Caki2 (cell line): ENCODE data around the gene RAD21L1. TPM values are rescaled to one million over a fixed set of nuclear protein-coding genes. Genes with fewer than 3 reads are reported as not detected.

Source experiments
- DNase-seq: peaks from one replicate; pipeline ENCODE4 v3.0.0-alpha.2; 2015; ENCODE audit warnings: low read depth
- in situ Hi-C: cut with HindIII; loops from 2 replicates; pipeline ENCODE4 v1.10.0; 2016; ENCODE audit warnings: low sequenced_read_pairs, low pct_unique_long_range_greater_than_20kb, mixed read lengths
- total RNA-seq: library from RNA; depleted of rRNA; stranded (reverse); fragments of >200 nt; shearing (Covaris generic); gene quantifications from 2 replicates; pipeline ENCODE4 v1.2.3, GENCODE V29; 2014; ENCODE audit warnings: low replicate concordance

Gene RAD21L1
- total RNA-seq, 1 experiment from 2014 or later = 0.57 TPM

DNA sequence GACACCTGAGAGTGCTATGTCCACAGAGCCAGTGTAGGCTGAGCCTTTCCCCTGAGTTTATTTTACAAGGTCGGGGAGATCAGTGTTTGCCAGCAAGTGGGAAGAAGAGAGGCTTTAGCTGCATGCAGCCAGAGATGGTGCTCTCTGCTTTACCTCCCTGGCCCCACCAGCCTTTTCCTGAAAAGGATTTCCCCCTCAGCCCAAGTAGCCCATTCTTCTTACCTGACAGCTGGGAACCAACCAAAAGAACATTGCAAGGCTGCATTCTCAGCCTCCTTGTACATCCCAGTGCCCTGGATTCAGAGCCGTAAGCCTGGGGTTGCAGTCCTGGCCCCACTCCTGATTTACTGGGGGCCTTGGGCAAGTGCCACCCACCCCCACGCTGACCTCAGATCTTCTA, 57.1 kb downstream of the RAD21L1 start:
- DNase-seq = no peak
- in situ Hi-C loops = no loop called here

GRCh38 chr20:1283522-1284510, 58.0 kb downstream of the RAD21L1 start:
- in situ Hi-C loops = no loop called here
- no peak for DNase-seq

GRCh38 chr20:1286267-1287024, 60.6 kb downstream of the RAD21L1 start:
- no peak for DNase-seq
- in situ Hi-C loops = no loop called here

GRCh38 chr20:1287306-1287705, 61.5 kb downstream of the RAD21L1 start:
- DNase-seq = no peak
- in situ Hi-C loops = no loop called here

DNA sequence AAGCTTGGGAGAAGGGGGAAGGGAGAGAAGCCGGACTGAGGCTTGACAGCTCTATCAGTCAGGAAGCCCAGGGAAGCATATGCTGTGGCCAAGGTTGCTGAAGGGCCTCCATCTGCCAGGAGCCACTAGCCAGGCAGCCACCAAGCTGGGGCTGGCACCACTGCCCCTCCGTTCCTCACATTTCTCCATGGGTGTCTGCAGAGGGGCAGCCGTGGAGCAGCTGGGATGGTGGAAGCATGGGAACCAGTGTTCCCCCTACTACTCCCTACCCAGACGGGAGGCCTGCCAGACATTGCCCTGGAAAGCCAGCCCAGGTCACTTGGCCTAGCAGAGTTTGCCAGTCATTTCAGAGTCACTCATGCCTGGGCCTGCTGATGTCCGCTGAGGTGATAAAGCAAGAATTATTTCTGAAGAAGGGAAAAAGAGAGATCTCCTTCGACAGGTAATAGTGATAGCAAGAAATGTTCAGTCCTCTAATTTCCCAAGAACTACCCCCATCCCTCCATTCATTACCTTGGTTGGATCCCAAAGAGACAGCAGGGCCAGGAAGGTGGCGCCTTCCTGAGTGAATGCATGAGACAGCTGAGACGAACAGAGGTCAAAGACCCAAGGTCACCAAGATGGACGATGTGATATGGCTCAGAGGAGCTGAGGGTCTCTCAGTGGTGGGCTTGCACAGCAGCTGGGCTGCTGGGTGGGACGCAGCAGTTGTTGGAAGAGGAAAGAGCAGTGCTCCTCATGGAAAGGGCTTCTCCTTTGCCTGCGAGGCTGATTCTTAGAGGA, 62.1 kb downstream of the RAD21L1 start:
- in situ Hi-C loops = no loop called here
- no peak for DNase-seq

GRCh38 chr20:1291191-1291741, 65.4 kb downstream of the RAD21L1 start:
- in situ Hi-C loops = no loop called here
- DNase-seq = no peak

DNA sequence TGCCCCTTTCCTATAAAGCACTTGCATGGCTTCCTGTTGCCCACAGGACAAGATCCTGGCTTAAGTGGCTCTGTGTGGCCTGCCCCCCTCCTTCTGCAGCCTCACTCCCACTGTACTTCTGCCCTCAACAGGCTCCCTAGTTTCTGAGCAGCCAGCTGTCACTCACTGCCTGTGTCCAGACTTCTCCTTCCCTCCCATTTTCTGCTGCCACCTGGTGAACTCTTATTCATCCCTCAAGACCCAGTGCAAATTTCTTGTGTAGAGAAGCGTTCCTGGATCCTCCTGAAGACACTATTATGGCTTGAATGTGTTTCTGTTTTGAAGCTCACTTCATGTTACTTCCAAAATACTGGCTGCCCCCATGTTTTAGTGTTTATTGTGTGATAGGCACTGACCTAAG, 66.8 kb downstream of the RAD21L1 start:
- DNase-seq = no peak
- in situ Hi-C loops = no loop called here

DNA sequence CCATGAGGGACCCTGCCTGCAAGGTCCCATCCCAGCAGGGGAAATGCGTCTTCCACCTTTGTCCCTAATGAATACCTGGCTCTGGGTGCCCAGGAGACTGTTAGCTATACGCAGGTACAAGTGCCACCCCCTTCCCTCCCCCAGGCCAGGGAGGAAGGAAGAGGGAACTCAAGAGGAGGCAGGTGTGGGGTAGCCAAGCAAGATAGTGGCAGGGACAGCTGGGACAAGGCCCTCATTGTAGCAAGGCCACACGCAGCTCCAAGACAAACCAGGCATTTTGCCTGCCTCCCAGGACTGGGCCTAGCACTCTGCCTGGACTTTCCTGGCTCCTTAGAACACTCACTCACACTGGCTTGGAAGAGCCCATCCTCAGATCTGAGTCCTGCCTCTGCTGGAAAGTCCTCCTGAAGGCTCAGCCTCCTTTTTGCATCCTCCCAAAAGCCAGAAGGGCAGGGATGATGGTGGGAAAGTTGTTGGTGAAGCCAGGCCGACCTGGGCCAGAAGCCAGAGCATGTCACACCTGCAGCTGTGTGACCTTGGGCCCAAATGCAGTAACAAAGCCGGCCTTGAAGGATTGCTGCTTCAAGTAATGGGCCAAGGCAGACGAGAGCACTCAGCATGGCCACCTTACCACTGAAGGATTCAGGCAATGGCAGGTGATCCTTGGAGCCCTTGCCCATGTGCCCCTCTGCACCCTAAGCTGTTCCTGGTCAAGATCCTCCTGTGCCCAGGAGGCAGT, 68.0 kb downstream of the RAD21L1 start:
- in situ Hi-C loops = no loop called here

DNA sequence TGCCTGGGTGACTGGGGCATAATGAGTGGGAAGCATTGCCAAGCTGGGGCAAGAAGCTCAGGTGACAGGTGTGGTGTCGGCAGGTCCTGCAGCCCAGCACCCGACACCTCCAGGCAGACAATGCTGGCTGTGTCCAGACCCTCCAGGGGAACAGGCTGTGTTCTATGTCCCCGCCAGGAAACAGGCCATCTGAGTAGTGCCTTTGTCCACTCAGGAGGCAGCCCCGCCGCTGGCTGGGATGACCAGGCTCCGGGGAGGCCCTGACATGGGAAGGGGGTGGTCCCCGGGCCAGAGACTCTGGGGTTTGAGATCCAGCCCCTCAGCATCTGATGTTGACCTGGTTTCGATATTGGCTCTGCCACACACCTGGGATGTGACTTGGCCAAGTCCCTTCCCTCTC, 68.7 kb downstream of the RAD21L1 start:
- in situ Hi-C loops = no loop called here
- DNase-seq = no peak

More for the DNA sequence above, 68.0 kb downstream of the RAD21L1 start:
- DNase-seq = no peak

DNA sequence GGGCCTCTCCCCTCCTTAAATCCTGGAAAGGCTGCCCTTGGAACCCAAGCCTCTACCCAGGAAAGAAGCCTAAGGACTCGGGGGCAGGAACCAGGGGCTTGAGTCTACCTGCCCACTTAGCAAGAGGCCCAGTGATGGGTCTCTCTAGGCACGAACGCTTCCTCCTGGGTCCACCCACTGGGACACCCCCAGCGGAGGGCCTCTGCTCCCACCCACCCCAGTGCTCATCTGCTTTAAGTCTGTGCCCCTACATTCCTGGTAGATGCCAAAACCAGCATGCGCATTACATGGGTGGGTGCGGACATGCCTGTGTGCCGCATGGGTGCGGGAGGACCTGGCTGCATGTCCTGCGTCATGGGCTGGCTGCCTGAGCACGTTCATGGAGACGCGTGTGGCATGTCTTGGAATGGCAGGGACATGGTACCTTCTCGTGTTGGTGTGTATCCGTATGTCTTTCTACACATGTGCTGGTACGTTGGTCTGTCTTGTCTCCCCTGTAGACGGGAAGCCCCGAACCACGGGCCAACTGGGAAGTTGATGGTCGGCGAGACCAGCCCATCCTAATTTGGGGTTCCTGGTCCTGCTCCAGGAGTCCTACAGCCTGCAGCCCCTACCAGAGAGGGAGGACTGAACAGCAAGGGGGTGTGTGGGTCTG, 69.6 kb downstream of the RAD21L1 start:
- in situ Hi-C loops = no loop called here

GRCh38 chr20:1296117-1296610, 70.3 kb downstream of the RAD21L1 start:
- no peak for DNase-seq
- in situ Hi-C loops = no loop called here

More for the DNA sequence above, 69.6 kb downstream of the RAD21L1 start:
- DNase-seq = no peak

- in situ Hi-C loops = no loop called here
These were observed 71.1 kb downstream of the RAD21L1 start for GRCh38 chr20:1296922-1297321.

DNA sequence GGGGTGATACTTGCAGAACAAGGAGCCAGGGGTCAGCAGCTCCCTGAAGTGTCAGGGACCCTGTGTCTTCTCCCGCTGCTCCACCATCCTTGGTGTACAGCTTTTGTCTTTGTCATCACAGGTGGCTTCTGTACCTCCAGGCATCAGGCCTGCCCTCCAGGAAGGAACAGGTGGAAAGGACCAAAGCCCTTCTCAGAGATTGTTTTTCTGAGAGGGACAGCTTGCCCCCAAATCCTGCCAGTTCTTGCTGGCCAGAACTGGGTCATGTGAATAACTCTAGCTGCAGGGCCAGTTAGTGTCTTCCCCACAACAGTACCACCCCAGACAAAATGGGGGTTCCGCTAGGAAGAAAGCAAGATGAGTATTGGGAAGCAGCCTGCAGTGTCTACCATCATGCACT, 71.6 kb downstream of the RAD21L1 start:
- in situ Hi-C loops = no loop called here
- DNase-seq = no peak

More at GRCh38 chr20:1296922-1297321, 71.1 kb downstream of the RAD21L1 start:
- DNase-seq = no peak

GRCh38 chr20:1298166-1298565, 72.3 kb downstream of the RAD21L1 start:
- in situ Hi-C loops = no loop called here
- no peak for DNase-seq

DNA sequence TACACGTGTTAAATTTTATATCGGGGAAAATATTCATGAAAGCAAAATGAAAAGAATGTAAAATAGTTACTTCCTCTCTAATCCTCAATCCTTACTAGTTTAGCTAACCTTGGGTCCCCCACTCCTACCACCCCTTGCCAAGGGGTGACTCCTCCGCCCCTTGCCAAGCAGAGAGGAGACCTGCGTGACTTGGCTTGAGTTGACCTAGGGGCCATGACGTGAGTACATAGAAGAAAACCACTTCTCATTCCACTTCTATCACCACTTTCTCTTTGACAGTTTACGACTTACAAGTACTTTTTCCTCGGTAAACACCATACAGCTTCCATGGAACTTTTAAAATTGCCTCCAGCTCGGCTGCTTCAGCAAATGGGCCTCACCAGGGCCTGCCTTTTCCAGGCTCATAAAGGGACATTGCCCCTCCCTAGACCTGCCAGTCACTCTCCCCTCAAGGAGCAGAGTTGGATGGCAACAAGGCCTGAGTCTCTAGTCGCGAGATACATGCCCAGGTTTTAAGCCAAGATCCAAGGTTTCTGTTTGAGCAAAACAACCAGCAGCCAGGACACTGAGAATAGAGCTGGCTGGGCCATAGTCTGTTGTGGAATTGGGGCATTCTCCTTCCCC, 73.2 kb downstream of the RAD21L1 start:
- no peak for DNase-seq
- in situ Hi-C loops = no loop called here

DNA sequence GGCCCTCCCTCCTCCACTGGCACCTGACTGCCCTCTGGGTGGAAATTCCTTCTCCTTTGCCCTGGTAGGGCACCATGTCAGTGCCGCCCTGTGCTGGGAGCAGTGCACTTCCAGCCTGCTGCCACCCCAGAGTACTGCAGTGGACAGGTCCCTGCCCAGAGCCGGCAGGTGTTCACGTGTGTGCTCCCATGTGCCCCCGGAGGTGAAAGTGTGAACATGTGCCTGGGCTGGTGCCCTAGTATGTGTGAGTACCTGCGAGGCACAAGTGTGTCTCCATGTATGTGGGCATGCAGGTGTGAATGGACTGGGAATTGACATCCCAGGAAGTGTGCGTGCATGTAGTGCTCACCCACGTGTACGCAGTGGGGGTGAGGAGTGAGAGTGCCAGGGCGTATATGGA, 73.7 kb downstream of the RAD21L1 start:
- in situ Hi-C loops = no loop called here
- no peak for DNase-seq
